HG03469 (cell line): ENCODE results near the gene SCLY.

ENCODE experiments used
- ATAC-seq: cut with Tn5 transposase; IDR thresholded peaks from one replicate; pipeline ENCODE4 v1.9.1; 2021; ENCODE audit warnings: mild to moderate bottlenecking, moderate library complexity, moderate number of reproducible peaks; ENCODE audit not compliant: unreplicated experiment

SCLY gene

GRCh38 chr2:238136820-238137537, 76.2 kb downstream of the SCLY start:
- ATAC-seq, result no peak

- ATAC-seq, result no peak
These were observed 77.1 kb downstream of the SCLY start for GRCh38 chr2:238137885-238138284.

- ATAC-seq, result no peak
These were observed 77.8 kb downstream of the SCLY start, which contains the start of gene KLHL30 for GRCh38 chr2:238138331-238139195. KLHL30 (plus strand) TSS chr2:238138668; CDS start chr2:238140755, 2,087 bp downstream.

DNA sequence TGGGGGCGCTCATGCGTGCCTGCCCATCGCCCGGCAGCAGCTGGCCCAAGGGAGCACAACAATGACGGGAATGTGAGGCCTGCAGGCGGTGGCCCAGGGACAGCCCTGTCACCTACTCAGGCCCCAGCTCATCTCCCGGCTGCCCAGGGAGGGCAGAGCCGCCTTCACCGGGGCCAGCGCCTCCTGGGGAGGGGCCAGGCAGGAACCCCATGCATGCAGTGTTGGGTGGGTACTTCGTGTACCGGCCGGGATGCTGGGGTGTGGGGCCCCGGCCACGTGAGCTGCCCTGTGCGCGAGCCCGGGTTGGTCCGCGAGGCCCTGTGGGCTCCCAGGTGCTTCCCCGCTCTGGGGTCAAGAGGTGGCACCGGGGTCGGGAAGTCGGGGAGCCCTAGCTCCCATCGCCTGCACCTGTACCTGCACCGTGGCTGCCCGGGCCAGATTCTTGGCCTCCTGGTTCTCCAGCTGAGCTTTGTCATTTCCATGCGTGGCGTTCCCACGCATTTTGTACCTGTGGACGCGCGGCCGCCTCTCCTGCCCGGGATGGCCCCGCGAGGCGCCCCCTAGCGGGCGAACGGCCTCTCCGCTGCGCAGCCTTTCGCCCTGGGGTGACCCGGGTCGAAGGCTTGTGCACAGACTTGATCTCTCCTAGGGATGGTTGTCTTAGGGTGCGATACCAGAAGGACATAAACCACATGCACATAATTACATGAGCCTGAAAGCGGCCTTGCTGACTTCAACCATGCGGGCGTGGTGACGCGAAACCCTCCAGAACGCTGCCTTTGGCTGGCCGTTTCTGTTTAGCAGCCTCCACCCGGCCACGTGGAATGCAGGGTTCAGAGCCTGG, 78.6 kb downstream of the SCLY start:
- no peak for ATAC-seq

DNA sequence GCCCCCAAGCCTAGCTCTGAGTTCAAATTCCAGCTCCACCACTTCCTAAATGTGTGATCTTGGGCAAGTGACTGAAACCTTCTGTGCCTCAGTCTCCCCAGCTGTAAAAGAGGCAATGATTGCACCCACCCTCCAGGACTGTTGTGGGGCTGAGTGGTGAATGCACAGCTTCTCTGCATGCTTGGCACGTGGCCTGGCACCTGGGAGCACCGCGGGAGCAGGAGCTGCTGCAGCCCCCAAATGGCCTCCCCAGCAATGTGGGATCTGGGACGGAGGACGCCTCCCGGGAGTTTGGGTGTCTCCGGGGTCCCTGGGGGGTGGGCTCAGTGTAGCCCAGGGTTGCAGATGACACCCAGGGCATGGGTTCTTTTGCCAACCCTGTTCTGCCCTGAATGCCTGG, 79.2 kb downstream of the SCLY start:
- ATAC-seq, result no peak

DNA sequence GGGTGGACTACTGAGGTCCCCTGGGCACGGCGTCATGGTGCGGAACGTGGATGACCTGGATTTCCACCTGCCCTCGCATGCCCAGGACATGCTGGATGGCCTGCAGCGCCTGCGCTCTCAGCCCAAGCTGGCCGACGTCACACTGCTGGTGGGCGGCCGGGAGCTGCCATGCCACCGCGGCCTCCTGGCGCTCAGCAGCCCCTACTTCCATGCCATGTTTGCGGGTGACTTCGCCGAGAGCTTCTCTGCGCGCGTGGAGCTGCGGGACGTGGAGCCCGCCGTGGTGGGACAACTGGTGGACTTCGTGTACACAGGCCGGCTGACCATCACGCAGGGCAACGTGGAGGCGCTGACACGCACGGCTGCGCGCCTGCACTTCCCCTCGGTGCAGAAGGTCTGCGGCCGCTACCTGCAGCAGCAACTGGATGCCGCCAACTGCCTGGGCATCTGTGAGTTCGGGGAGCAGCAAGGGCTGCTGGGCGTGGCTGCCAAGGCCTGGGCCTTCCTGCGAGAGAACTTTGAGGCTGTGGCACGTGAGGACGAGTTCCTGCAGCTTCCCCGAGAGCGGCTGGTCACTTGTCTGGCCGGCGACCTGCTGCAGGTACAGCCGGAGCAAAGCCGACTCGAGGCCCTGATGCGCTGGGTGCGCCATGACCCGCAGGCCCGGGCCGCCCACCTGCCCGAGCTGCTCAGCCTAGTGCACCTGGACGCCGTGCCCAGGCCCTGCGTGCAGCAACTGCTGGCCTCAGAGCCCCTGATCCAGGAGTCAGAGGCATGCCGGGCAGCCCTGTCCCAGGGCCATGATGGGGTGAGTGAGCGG, 80.1 kb downstream of the SCLY start:
- no peak for ATAC-seq

DNA sequence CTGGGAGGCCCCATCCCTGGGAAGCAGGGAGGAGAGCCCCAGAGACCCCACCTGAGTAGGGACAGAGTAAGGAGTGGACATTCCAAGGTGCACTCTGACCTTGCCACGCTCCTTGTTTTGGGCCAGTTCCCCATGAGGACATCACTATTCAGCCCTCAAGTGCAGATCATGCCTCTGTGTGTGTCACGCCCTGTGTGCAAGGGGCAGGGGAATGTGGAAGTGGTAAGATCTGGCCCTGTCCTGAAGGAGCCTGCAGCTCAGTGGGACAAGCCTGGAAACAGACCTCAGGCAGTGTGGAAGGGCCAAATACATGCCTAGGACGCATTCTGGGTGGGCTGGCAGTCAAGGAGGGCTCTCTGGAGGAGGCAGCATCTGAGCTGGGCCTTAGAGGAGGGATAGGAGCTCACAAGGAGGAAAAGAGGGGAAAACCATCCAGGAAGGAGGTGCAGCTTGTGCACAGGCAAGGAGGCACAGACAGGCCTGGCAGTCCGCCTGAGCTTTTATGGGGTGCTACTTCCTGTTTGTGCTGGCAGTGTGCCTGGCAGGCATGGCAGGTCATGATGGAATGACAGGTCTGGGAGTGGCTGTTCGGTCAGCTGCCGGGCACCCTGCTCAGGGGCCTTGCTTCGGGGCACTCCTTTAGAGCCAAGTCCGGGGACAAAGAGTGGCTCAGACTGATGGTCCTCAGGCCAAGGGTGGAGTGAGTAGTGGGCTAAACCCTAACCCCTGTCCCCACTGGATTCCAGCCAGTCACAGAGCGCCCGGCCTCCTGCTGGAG, 80.9 kb downstream of the SCLY start:
- no peak for ATAC-seq

DNA sequence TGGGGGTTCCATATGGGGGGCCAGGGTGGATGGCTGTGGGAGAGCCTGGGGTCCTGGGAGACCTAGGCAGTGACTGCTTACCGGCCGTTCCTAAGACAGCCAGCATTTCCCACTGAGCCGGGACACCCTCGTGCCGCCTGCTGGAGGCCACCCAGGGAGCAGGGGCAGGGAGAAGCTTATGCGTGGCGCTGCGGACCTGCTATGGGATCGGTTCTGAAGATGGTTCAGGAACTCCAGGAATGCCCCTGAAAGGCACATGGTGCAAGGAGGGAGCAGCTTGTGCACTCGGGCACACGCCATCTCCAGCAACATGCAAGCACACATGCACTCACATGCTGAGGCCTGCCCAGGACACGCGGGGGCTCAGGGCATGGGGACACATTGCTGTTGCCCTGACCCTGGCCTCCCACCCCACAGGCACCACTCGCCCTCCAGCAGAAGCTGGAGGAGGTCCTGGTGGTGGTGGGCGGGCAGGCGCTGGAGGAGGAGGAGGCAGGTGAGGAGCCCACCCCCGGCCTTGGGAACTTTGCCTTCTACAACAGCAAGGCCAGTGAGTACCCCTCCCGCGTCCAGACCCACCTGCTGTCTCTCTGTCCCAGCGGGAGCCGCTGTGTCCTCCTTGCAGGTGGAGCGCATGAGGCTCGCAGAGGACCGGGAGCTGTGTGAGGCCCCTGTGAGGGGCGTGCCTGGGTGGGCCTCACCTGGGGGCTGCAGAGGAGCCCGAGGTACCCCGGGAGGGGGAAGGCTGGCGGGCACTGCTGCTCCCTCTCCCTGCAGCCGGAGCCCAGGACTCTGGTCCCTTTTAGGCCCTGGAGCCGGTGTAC, 81.8 kb downstream of the SCLY start:
- no peak for ATAC-seq

GRCh38 chr2:238143239-238143951, 82.6 kb downstream of the SCLY start:
- no peak for ATAC-seq

DNA sequence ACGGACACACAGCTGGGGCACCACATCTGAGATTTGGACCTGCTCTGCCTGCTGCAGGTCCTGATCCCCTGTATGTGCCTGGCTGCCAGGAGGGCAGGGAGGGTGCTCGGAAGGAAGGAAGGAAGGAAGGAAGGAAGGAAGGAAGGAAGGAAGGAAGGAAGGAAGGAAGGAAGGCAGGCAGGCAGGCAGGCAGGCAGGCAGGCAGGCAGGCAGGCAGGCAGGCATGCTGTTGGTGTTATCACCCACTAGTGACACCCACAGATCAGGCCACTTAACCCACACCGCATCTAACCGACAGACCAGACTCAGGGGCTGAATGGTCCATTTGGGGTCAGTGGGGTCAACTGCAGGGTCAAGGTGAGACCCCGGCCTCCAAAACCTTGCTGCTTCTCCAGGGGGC, 83.5 kb downstream of the SCLY start:
- no peak for ATAC-seq

DNA sequence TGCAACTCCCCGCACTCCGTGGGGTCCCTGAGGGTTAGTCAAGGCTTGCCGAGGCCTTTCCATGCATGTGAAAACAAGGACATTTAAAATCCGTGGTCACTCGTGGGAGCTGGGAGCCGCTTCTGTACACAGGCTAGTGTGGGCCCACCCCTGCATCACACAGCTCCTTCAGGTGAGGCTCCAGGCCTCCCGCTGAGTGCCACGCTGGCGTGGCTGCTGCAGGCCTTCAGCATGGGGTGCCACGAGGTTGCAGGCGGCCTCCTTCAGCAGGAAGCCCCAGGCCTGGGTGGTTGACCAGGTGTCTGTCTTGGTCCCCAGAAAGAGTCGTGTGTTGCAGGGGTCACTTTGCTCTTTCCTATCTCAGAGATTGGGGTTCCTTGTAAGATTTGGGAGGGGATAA, 84.2 kb downstream of the SCLY start:
- ATAC-seq, result no peak

GRCh38 chr2:238145851-238146250, 85.0 kb downstream of the SCLY start:
- ATAC-seq, result no peak

- no peak for ATAC-seq
These were observed 86.2 kb downstream of the SCLY start for GRCh38 chr2:238146884-238147544.

DNA sequence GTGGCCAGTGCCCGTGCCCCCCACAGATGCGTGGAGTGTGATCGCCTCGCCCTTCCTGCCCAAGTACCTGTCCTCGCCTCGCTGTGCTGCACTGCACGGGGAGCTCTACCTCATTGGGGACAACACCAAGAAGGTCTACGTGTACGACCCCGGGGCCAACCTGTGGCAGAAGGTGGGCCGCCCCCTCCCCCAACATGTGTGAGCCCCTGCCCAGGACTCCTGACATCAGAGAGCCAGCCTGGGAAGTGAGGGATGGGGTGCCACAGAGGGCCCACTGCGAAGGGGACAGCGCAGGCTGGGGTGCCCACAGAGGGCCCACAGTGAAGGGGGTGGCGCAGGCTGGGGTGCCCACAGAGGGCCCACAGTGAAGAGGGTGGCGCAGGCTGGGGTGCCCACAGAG, 88.2 kb downstream of the SCLY start:
- no peak for ATAC-seq
